Peyer's patch (tissue), 4 donors: ENCODE measurements around the gene CYP2U1.
"Not testable (repeated sequence)": the region's sequence is repeated elsewhere in the genome, so short reads cannot be mapped to it uniquely, and the experiment has no call there.

Experiments used
- CTCF ChIP-seq, 6 experiments: fragments of 450-650 bp in 4 of 6; fragments of 200-600 bp in 2 of 6; sonication (generic) in 1 of 6; IDR thresholded peaks; one replicate each; pipeline ENCODE4 v1.5.1; 2017 to 2019; ENCODE audit warnings: antibody characterized with exemption in 6 of 6, mild to moderate bottlenecking in 3 of 6, moderate library complexity in 1 of 6
- POLR2A ChIP-seq, 2 donors: fragments of 450-650 bp; IDR thresholded peaks; one replicate each; pipeline ENCODE4 v1.5.1; 2017; ENCODE audit warnings: antibody characterized with exemption in 2 of 2, mild to moderate bottlenecking in 2 of 2, moderate library complexity in 2 of 2

DNA sequence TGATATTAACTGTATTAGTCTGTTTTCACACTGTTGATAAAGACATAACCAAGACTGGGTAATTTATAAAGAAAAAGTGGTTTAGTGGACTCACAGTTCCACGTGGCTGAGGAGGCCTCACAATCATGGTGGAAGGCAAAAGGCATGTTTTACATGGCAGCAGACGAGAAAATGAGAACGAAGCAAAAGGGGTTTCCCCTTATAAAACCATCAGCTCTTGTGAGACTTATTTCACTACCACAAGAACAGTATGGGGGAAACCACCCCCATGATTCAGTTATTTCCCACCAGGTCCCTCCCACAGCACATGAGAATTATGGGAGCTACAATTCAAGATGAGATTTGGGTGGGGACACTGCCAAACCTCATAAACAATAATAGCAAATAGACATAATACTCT lies 26.3 kb upstream of the CYP2U1 start:
- not testable (repeated sequence) for TF ChIP-seq CTCF, POLR2A (IDR thresholded peaks at IDR 0.05)
